ENCODE data around the gene CPNE4. TPM values are rescaled to one million over a fixed set of nuclear protein-coding genes. Genes with fewer than 3 reads are reported as not detected.

CPNE4 gene
- total RNA-seq, 1 donor from 2014 or later: not detected

GRCh38 chr3:131730581-131730980 is 304.2 kb downstream of the CPNE4 start:
- no peak for DNase-seq

DNA sequence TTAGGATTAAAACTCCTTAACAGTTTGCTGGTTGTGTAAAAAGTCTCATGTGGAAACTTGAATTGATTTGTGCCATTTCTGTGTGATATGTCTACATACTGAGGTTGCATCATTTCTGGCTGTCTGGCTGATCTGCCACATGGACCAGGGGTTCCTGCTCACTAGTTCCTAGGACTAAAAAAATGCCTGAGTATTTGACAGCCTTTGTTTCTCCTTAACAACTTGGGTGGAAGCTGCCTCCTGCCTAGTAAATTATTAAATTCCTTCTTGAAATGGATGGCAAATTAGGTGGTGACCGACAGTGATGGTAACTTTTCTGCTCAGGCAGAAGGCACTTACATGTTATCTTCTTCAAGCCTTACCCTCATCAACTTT is 305.2 kb downstream of the CPNE4 start:
- no peak for DNase-seq

- no peak for DNase-seq
Measured at GRCh38 chr3:131728898-131729642, 305.7 kb downstream of the CPNE4 start.

GRCh38 chr3:131725414-131725813 is 309.4 kb downstream of the CPNE4 start:
- no peak for DNase-seq

GRCh38 chr3:131723343-131723742 is 311.5 kb downstream of the CPNE4 start:
- no peak for DNase-seq

GRCh38 chr3:131717493-131717892 is 317.3 kb downstream of the CPNE4 start:
- DNase-seq: no peak

- no peak for DNase-seq
Measured at GRCh38 chr3:131716943-131717342, 317.9 kb downstream of the CPNE4 start.

DNA sequence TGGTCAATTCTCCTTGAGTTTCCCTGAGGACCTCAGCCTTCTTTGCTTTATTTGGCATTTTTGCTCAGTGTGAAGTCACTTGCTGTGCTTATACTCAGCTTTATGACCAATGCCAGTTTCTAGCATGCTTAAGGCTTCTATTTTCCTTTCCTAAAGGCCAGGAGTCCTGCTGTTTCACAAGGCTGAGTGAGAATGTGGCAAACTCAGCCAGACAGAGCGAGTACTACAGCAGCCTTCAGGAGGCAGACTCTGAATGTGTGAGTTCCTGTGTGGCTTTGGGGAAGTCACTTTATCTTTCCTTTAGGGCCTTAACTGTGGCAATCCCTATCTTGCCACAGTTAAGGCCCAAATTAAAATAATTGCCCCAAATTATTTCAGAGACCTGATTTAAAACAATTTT is 318.8 kb downstream of the CPNE4 start:
- DNase-seq: no peak

DNA sequence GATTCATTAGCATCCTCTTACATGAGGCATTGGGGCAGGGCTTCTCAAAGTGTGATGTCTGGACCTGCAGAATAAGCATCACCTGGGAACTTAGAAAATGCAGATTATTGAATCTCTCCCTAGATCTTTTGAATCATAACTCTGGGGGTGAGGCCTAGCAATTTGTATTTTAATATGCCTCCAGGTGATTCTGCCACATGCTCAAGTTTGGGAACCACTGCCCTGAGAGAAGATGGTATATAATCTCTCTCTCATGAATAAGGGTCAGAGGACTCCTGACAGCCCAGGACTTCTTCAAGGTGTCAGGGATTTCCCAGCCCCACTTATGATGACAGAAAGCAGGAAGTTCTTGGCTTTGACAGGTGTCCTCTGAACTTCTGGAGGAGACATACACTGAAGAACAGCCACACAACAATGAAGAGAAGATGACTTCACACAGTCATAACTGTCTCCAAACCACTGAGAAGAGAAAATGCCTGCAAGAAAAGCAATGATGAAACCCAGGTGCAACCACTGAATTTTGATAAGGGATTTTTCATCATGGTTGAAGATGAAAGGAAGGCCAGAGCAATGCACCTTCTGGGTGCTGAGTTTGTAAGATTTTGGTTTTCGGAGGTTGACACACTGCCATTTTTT is 320.1 kb downstream of the CPNE4 start:
- no peak for DNase-seq

DNA sequence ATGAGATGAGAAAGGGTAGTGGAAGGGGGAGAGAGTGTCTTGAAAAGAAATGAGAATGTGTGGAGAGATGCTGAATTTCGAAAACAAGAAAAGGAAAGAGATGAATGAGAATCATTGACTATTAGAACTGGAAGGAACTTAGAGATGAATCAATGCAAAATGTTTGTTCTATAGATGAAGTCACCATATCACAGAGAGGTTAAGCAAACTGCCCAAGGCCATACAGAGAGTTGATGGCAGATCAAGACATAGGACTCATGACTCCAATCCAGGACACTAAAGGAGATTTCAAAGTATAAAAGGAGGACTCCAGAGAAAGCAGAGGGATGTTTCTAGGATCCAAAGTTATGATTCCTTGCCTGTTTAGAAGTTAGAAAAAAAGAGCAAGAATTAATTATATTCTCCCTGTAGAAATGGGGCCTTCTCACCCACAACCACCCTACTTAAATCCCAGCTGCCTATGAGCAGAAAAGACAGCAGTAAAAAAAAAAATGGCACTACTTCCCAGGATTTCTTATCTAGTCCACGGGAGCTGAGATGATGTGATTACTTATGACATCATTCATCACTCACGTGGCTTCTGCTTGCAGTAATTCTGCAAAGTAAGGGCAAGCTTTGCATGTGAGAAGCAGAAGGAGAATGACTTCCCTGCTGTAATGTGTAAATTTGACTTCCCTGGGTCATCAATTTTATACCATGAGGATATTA is 321.2 kb downstream of the CPNE4 start:
- no peak for DNase-seq

DNA sequence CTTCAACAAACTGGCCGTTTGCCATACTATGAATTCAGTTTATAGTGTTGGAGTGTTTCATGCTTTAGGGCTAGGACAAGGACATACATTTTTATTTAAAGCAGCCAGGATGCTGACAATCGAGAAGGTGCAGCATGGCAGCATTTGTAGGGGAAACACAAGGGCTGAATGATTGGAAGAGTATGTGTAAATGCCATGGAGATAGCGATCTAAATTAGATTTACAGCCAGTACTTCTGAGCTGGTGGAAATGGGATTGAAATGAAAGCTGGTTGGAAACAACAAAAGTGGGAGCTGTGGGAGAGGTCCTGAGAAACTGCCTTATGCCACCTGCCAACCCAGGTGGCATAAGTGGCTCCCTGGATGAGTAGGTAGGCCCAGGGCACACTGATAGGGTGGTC is 322.2 kb downstream of the CPNE4 start:
- no peak for DNase-seq

DNA sequence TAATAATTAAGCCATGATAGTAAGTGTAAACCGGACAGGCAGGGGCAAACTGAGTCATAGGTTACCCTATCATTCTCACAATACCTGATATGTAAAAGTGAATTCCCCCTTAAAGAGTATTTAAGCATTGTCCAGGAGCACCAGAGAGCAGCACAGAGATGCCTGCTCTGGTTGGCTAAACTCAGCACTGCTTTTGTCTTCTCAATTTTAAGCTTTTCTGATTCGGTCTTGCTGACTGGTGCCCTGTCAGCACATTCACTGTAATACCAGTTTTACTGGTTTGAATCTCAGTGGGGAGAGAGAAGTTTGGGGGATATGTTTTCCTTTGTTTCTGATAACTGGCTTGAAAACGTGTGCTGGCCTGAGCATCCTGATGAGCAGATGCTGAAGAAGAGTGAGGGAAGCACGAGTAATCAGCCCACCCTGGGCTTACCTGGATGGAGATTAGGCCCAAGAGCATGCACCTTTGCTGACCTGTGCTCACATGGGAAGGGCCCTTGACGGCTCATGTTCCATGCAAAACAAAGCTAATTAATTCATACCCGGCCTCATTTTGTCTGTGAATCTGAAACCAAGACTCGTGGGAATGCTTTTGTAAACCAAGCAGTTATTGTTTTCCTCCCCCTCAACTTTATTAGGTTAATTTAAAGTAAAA is 323.6 kb downstream of the CPNE4 start:
- DNase-seq: no peak

DNA sequence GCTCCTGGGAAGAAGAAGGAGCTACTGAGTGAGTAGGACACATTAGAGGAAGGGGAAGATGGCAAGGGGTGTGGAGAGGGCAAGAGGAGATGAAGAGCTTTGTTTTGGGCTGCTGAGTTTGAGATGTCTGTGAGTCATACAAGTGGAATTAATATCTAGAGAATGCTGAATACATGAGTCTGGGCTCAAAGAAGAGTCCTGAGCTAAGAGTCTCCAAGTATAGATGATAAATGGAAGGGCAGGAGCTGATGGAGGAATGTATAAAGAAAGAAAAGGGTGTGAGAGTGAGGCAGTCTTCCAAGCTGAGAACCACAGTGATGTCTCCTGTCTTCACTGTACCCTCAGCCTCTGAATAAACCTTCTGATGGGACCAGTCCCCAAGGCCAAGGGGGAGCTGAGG is 326.6 kb downstream of the CPNE4 start:
- no peak for DNase-seq

DNA sequence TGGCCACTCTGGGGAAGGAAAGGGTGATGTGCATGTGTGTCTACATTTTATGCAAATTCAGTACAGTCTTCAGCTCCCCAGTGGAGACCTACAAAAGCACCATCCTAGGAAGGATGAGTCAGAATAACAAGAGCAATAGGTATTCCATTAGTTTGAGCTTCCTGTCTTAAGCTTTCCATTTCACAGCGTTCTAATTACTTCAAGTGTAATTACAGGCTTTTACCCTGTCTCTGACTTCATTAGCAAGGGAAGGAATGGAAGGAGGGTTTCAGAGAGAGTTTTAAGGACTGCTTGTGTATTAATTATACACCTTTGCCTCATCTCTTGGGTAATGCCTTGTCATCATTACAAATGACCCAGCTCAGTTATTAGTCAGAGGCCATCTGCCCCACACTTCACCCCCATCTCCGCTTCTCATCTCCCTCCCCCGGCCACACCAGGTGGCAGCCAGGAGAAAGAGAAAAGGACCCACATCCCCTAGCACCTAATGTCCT is 329.2 kb downstream of the CPNE4 start:
- DNase-seq: no peak

DNA sequence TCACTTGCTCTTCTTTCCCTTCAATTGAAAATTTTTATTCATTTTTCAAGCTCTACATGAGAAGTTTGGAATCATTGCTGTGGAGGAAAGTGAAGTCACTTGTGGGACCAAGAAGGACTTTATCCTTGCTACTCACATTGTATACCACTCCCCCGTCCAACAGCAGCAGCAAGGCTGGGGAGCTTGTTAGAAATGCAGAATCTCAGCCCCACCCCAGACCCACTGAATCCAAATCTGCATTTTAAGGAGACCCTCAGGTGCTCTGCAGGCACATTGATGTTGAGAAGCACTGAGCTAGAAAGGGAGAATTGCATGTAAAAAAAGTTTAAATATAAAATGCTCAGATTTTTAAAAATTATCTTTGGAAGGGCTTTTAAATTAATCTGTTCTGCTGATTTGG is 329.7 kb downstream of the CPNE4 start:
- no peak for DNase-seq

GRCh38 chr3:131704098-131704497 is 330.7 kb downstream of the CPNE4 start:
- no peak for DNase-seq

- no peak for DNase-seq
Measured at GRCh38 chr3:131702146-131702545, 332.7 kb downstream of the CPNE4 start.

GRCh38 chr3:131701153-131701770 is 333.6 kb downstream of the CPNE4 start:
- DNase-seq: no peak

GRCh38 chr3:131699001-131699400 is 335.8 kb downstream of the CPNE4 start:
- DNase-seq: no peak

GRCh38 chr3:131694376-131694775 is 340.4 kb downstream of the CPNE4 start:
- no peak for DNase-seq

GRCh38 chr3:131692356-131692755 is 342.5 kb downstream of the CPNE4 start:
- DNase-seq: no peak

- no peak for DNase-seq
Measured at GRCh38 chr3:131690800-131691199, 344.0 kb downstream of the CPNE4 start.

GRCh38 chr3:131688370-131688769 is 346.4 kb downstream of the CPNE4 start:
- DNase-seq: no peak
